HCT116 (cell line): Measurements from ENCODE around the gene COL4A1. TPM values are rescaled to one million over a fixed set of nuclear protein-coding genes. Genes with fewer than 3 reads are reported as not detected.

Experiments
- ATAC-seq: fragments of 200-7000 bp; cut with Tn5 transposase; 2 replicates; pipeline ENCODE4 v1.9.1; 2020; ENCODE audit warnings: mild to moderate bottlenecking, moderate library complexity
- BruUV-seq: library from RNA; stranded (reverse); fragments of 400-500 nt; replicated peaks from 2 replicates; lab custom pipeline; 2021; lab: Mats Ljungman, UMichigan
- CTCF ChIA-PET: fragments of 300-600 bp; sonication (Branson Sonifier 250); formaldehyde crosslinking; loops from one replicate; lab custom pipeline; 2021; ENCODE audit warnings: antibody characterized with exemption; lab: Charles Lee
- POLR2A ChIA-PET: fragments of 300-600, 350-600 bp; sonication (Branson Sonifier 250); formaldehyde crosslinking; loops from one replicate; lab custom pipeline; 2021; ENCODE audit warnings: antibody characterized with exemption; lab: Charles Lee
- RAD21 ChIA-PET, 2 experiments: fragments of 300-600 bp; sonication (Branson Sonifier 250); formaldehyde crosslinking; loops; one replicate each; lab custom pipeline; 2023; ENCODE audit warnings: low total read pairs in 2 of 2; ENCODE audit not compliant: uncharacterized antibody in 2 of 2, unreplicated experiment in 2 of 2, low non-redundant PET in 1 of 2; lab: Charles Lee
- DNase-seq: peaks from one replicate; pipeline ENCODE4 v3.0.0-alpha.2; 2010; ENCODE audit warnings: low read depth, low spot score
- H2AFZ ChIP-seq: fragments of 200-600 bp; shearing (Covaris generic), sonication (generic); 2 replicates; pipeline ENCODE4 v1.6.1; 2017; ENCODE audit warnings: low read depth, mixed run types, mixed read lengths, antibody characterized with exemption, low read length; ENCODE audit not compliant: poor library complexity, severe bottlenecking
- H3K27ac ChIP-seq: 2 replicates; pipeline ENCODE4 v1.5.1; 2012; ENCODE audit warnings: low read depth, low read length
- H3K27me3 ChIP-seq: fragments of 200-600 bp; sonication (generic); 2 replicates; pipeline ENCODE4 v1.6.1; 2016; ENCODE audit warnings: mixed run types, low read length, mixed read lengths; ENCODE audit not compliant: insufficient read depth
- H3K36me3 ChIP-seq, 2 experiments: fragments of 200-500 bp in 1 of 2; fragments of 200-600 bp in 1 of 2; sonication (Bioruptor generic) in 1 of 2; sonication (generic) in 1 of 2; 2 replicates each; pipeline versions ENCODE4 v1.5.1 to v1.6.1; 2014 to 2016; ENCODE audit warnings: low read length in 2 of 2, inconsistent platforms in 1 of 2, mixed read lengths in 1 of 2, mixed run types in 1 of 2; ENCODE audit not compliant: insufficient read depth in 2 of 2, control insufficient read depth in 1 of 2
- H3K4me1 ChIP-seq, 2 experiments: fragments of 200-600 bp in 1 of 2; sonication (generic) in 1 of 2; 2 replicates each; pipeline versions ENCODE4 v1.5.1 to v1.6.1; 2012 to 2017; ENCODE audit warnings: low read length in 2 of 2, inconsistent platforms in 1 of 2, mild to moderate bottlenecking in 1 of 2, mixed read lengths in 1 of 2, mixed run types in 1 of 2, moderate library complexity in 1 of 2; ENCODE audit not compliant: insufficient read depth in 2 of 2, control insufficient read depth in 1 of 2
- H3K4me2 ChIP-seq: fragments of 200-600 bp; sonication (generic); 2 replicates; pipeline ENCODE4 v1.6.1; 2017; ENCODE audit warnings: mixed run types, low read length, mixed read lengths
- H3K4me3 ChIP-seq, 2 experiments: fragments of 200-600 bp in 1 of 2; sonication (generic) in 1 of 2; replicated peaks in 1 of 2; 2 replicates each; pipeline ENCODE4 v1.5.1; 2011 to 2016; ENCODE audit warnings: low read length in 2 of 2, control low read depth in 1 of 2, low read depth in 1 of 2, mild to moderate bottlenecking in 1 of 2, mixed read lengths in 1 of 2, mixed run types in 1 of 2
- H3K79me2 ChIP-seq: fragments of 200-600 bp; sonication (generic); 2 replicates; pipeline ENCODE4 v1.6.1; 2017; ENCODE audit warnings: mild to moderate bottlenecking, mixed run types, low read length, moderate library complexity, mixed read lengths; ENCODE audit not compliant: insufficient read depth
- H3K9ac ChIP-seq: fragments of 200-600 bp; sonication (generic); 2 replicates; pipeline ENCODE4 v1.6.1; 2016; ENCODE audit warnings: low read length, mixed read lengths
- H3K9me2 ChIP-seq: fragments of 200-600 bp; sonication (generic), shearing (Covaris generic); 2 replicates; pipeline ENCODE4 v1.6.1; 2017; ENCODE audit warnings: mixed run types, mild to moderate bottlenecking, moderate library complexity; ENCODE audit not compliant: insufficient read depth
- H3K9me3 ChIP-seq, 2 experiments: fragments of 200-500 bp in 1 of 2; fragments of 200-600 bp in 1 of 2; sonication (Bioruptor generic) in 1 of 2; sonication (generic) in 1 of 2; 2 replicates each; pipeline ENCODE4 v1.6.1; 2014 to 2017; ENCODE audit warnings: low read length in 2 of 2, mixed read lengths in 2 of 2, inconsistent platforms in 1 of 2, low read depth in 1 of 2, mild to moderate bottlenecking in 1 of 2, mixed run types in 1 of 2, moderate library complexity in 1 of 2; ENCODE audit not compliant: control insufficient read depth in 1 of 2, insufficient read depth in 1 of 2
- H4K20me1 ChIP-seq: fragments of 200-600 bp; sonication (generic), shearing (Covaris generic); 2 replicates; pipeline ENCODE4 v1.6.1; 2017; ENCODE audit warnings: mixed run types, mild to moderate bottlenecking, moderate library complexity; ENCODE audit not compliant: insufficient read depth
- ATF3 ChIP-seq: IDR thresholded peaks from 2 replicates; pipeline ENCODE4 v1.6.1; 2012
- CBX3 ChIP-seq: IDR thresholded peaks from 2 replicates; pipeline ENCODE4 v1.6.1; 2012; ENCODE audit warnings: low read depth
- CEBPB ChIP-seq: IDR thresholded peaks from 2 replicates; pipeline ENCODE4 v1.6.1; 2012; ENCODE audit warnings: low read depth
- EZH2 ChIP-seq: fragments of 200-600 bp; sonication (generic); IDR thresholded peaks from 2 replicates; pipeline ENCODE4 v1.6.1; 2017; ENCODE audit warnings: antibody characterized with exemption, mixed run types
- EZH2phosphoT487 ChIP-seq: fragments of 200-600 bp; IDR thresholded peaks from 2 replicates; pipeline ENCODE4 v1.6.1; 2018; ENCODE audit warnings: antibody characterized with exemption, borderline replicate concordance
- FOSL1 ChIP-seq: IDR thresholded peaks from 2 replicates; pipeline ENCODE4 v1.6.1; 2012; ENCODE audit warnings: low read depth
- JUND ChIP-seq: IDR thresholded peaks from 2 replicates; pipeline ENCODE4 v1.6.1; 2012
- MAX ChIP-seq: IDR thresholded peaks from 2 replicates; pipeline ENCODE4 v1.6.1; 2012
- POLR2A ChIP-seq: IDR thresholded peaks from 2 replicates; pipeline ENCODE4 v1.7.0; 2011; ENCODE audit warnings: borderline replicate concordance; ENCODE audit not compliant: insufficient read depth, insufficient read length; ENCODE audit errors: extremely low read depth
- RAD21 ChIP-seq: IDR thresholded peaks from 2 replicates; pipeline ENCODE4 v1.6.1; 2012; ENCODE audit warnings: low read depth, mild to moderate bottlenecking
- REST ChIP-seq: IDR thresholded peaks from 2 replicates; pipeline ENCODE4 v1.6.1; 2012; ENCODE audit warnings: low read depth
- SP1 ChIP-seq: IDR thresholded peaks from 2 replicates; pipeline ENCODE4 v1.6.1; 2012; ENCODE audit warnings: low read depth
- TCF7L2 ChIP-seq: IDR thresholded peaks from 2 replicates; pipeline ENCODE4 v1.7.0; 2011; ENCODE audit warnings: borderline replicate concordance, inconsistent platforms; ENCODE audit not compliant: insufficient read depth, insufficient read length; ENCODE audit errors: extremely low read depth
- ZBTB33 ChIP-seq: IDR thresholded peaks from 2 replicates; pipeline ENCODE4 v1.6.1; 2011; ENCODE audit warnings: mild to moderate bottlenecking, low read length, moderate library complexity; ENCODE audit not compliant: insufficient replicate concordance; ENCODE audit errors: extremely low read depth
- ZFX ChIP-seq: fragments of 450-650 bp; IDR thresholded peaks from 2 replicates; pipeline ENCODE4 v1.6.1; 2017
- ZNF274 ChIP-seq: fragments of 200-500 bp; sonication (Bioruptor generic); IDR thresholded peaks from 2 replicates; pipeline ENCODE4 v1.6.1; 2014; ENCODE audit warnings: mild to moderate bottlenecking, low read depth, low read length, inconsistent platforms
- intact Hi-C: fragments of 100-400 bp; cut with micrococcal nuclease; formaldehyde crosslinking; loops from 2 replicates; pipeline ENCODE4 v1.10.0; 2022
- total RNA-seq: library from RNA; stranded (reverse); gene quantifications from one replicate; pipeline ENCODE4 v1.2.1, GENCODE V29; 2021; ENCODE audit not compliant: unreplicated experiment

Gene COL4A1
- total RNA-seq, 1 experiment from 2014 or later: 0.57 TPM

GRCh38 chr13:110343241-110343865 is 36.4 kb upstream of the COL4A1 start:
- Histone ChIP-seq H4K20me1 (no peaks in the 10 kb centered on the region), H3K9ac (no peak overlapping the region), H3K36me3 (no peaks in the 10 kb centered on the region), H3K4me2 (peak overlapping the region; percentile 52), H3K9me2 (no peaks in the 10 kb centered on the region), H3K4me3 (no peak overlapping the region), H3K79me2 (no peaks in the 10 kb centered on the region), H2AFZ (no peak overlapping the region), H3K4me1 (peaks cover 22 to 37% of the 10 kb centered on the region in 2 experiments), H3K9me3 (no peaks in the 10 kb centered on the region), H3K27me3 (peaks cover 6% of the 10 kb centered on the region; the same call in 1 of the 2 replicates), H3K27ac (no peak overlapping the region)
- ATAC-seq (peak; percentile 32), DNase-seq (peak; percentile 15)
- TF ChIP-seq REST (no peak), CBX3 (no peak), ZBTB33 (no peak), ZFX (no peak), EZH2 (no peak), SP1 (peak; percentile 26; the same call in 1 of the 2 replicates), JUND (no peak), ZNF274 (no peak), ATF3 (no peak), EZH2phosphoT487 (no peak), TCF7L2 (no peak), FOSL1 (peak; percentile 23; the same call in 1 of the 2 replicates), CEBPB (no peak), MAX (peak; percentile 32), RAD21 (no peak), POLR2A (no peak)
- POLR2A ChIA-PET: no interaction called here
- CTCF ChIA-PET: interaction anchor here (1.3 kb wide), 1 partner anchor 9 kb away, joined by 3 read pairs; no protein-coding TSS in a partner anchor
- intact Hi-C loops: no loop called here
- RAD21 ChIA-PET: no interaction called here
- BruUV-seq: no TSS peak
